Measurements from ENCODE around the gene FAF2.

DNA sequence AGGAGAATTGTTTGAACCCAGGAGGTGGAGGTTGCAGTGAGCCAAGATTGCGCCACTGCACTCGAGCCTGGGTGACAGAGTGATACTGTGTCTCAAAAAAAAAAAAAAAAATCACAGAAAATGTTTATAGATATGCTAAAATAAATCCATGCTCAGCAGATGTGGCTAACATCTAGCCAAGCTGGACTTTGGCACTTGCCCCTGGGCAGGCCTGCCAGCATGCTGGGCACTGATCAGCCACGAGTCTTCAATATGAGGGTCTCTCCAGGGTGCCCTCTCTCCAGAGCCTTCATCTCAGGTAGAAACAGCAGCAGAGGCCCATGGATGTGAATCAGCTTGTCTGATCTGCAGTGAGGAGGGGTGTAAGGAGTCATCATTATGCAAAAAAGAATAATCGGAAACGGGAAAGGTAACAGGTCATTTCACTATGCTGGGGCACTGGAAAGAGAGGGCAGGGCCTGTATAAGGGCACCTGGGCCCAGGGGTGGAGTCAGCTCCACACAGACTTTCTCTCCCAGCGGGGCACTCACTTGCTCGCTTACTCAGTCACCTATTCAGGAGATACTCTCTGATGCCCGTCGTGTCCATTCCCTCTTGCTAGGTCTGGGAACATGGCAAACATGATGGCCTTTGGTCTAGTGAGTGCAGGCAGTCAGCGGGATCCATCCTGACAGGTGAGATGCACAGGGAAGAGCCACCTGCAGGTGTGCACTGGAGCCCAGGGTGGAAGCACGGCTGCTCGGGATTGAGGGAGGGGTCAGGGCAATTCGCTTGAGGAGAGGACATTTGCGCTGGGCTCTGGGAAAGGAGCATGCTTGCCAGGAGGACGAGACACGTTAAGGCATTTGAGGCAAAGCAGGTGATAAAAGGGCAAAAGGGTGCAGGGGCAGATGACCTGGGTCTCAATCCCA lies 71.9 kb downstream of the FAF2 start:
- TF ChIP-seq, protein P1, sequence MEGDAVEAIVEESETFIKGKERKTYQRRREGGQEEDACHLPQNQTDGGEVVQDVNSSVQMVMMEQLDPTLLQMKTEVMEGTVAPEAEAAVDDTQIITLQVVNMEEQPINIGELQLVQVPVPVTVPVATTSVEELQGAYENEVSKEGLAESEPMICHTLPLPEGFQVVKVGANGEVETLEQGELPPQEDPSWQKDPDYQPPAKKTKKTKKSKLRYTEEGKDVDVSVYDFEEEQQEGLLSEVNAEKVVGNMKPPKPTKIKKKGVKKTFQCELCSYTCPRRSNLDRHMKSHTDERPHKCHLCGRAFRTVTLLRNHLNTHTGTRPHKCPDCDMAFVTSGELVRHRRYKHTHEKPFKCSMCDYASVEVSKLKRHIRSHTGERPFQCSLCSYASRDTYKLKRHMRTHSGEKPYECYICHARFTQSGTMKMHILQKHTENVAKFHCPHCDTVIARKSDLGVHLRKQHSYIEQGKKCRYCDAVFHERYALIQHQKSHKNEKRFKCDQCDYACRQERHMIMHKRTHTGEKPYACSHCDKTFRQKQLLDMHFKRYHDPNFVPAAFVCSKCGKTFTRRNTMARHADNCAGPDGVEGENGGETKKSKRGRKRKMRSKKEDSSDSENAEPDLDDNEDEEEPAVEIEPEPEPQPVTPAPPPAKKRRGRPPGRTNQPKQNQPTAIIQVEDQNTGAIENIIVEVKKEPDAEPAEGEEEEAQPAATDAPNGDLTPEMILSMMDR (IDR thresholded peaks at IDR 0.05): no peak
- TF ChIP-seq POLR2A (IDR thresholded peaks at IDR 0.05): no peak

Data from adrenal gland (tissue), 5 donors.